GM06990 (cell line): Measurements from ENCODE around the gene PYM1.

Source experiments
- DNase-seq: peaks from one replicate; pipeline ENCODE4 v3.0.0-alpha.2; 2011; ENCODE audit not compliant: insufficient read length; ENCODE audit errors: extremely low read depth
- H3K27me3 ChIP-seq: replicated peaks from 2 replicates; pipeline ENCODE4 v1.6.0; 2011; ENCODE audit warnings: low read length; ENCODE audit not compliant: control insufficient read depth, insufficient read depth
- H3K36me3 ChIP-seq: 2 replicates; pipeline ENCODE4 v1.5.1; 2011; ENCODE audit warnings: low read length; ENCODE audit not compliant: control insufficient read depth, insufficient read depth
- H3K4me3 ChIP-seq: replicated peaks from 2 replicates; pipeline ENCODE4 v1.5.1; 2011; ENCODE audit warnings: low read depth, mild to moderate bottlenecking, control low read depth, low read length
- CTCF ChIP-seq: IDR thresholded peaks from 2 replicates; pipeline ENCODE4 v1.5.1; 2011; ENCODE audit warnings: low read length, control low read depth, mild to moderate bottlenecking, inconsistent platforms; ENCODE audit not compliant: insufficient read depth, poor library complexity, severe bottlenecking

PYM1 gene

GRCh38 chr12:55972042-55972441 is 44.3 kb upstream of the PYM1 start:
- H3K36me3 ChIP-seq = peaks cover 5% of the 10 kb centered on the region
- H3K27me3 ChIP-seq = no peaks in the 10 kb centered on the region
- no peak overlapping the region for H3K4me3 ChIP-seq
- no peak for DNase-seq
- TF ChIP-seq CTCF = no peak

GRCh38 chr12:55970775-55971174 is 43.1 kb upstream of the PYM1 start:
- no peak overlapping the region for H3K4me3 ChIP-seq
- no peak for DNase-seq
- peaks cover 4% of the 10 kb centered on the region for H3K36me3 ChIP-seq
- TF ChIP-seq CTCF = no peak
- no peaks in the 10 kb centered on the region for H3K27me3 ChIP-seq

- no peak for TF ChIP-seq CTCF
- no peaks in the 10 kb centered on the region for H3K27me3 ChIP-seq
- no peak for DNase-seq
- peaks cover 4% of the 10 kb centered on the region for H3K36me3 ChIP-seq
- H3K4me3 ChIP-seq = no peak overlapping the region
These were observed 41.7 kb upstream of the PYM1 start for GRCh38 chr12:55969356-55969755.

- no peak for TF ChIP-seq CTCF
- Histone ChIP-seq H3K36me3 (peaks cover 4% of the 10 kb centered on the region), H3K27me3 (no peaks in the 10 kb centered on the region), H3K4me3 (peak within 1 kb of the TSS; percentile 91)
- DNase-seq = peak; percentile 91
These were observed 39.0 kb upstream of the PYM1 start, which contains the start of gene CDK2 for GRCh38 chr12:55966408-55967281. Gene CDK2, plus strand, starts transcription at chr12:55966830. Its CDS starts 179 bp downstream, at chr12:55967009.

GRCh38 chr12:55965941-55966407 is 38.3 kb upstream of the PYM1 start, which contains the start of gene PMEL:
Gene PMEL, minus strand, starts transcription at chr12:55966042. Its CDS starts 31 bp downstream, at chr12:55966011.
- Histone ChIP-seq H3K36me3 (no peaks in the 10 kb centered on the region; the same call in 1 of the 2 replicates), H3K4me3 (peak within 1 kb of the TSS; percentile 91), H3K27me3 (no peaks in the 10 kb centered on the region)
- no peak for DNase-seq
- no peak for TF ChIP-seq CTCF
